GM19351 (cell line): ENCODE results near the gene NELFB.
"Not testable (repeated sequence)": the region's sequence is repeated elsewhere in the genome, so short reads cannot be mapped to it uniquely, and the experiment has no call there.

Experiments used
- ATAC-seq: cut with Tn5 transposase; IDR thresholded peaks from one replicate; pipeline ENCODE4 v1.9.1; 2021; ENCODE audit warnings: mild to moderate bottlenecking, moderate library complexity; ENCODE audit not compliant: unreplicated experiment

NELFB gene

DNA sequence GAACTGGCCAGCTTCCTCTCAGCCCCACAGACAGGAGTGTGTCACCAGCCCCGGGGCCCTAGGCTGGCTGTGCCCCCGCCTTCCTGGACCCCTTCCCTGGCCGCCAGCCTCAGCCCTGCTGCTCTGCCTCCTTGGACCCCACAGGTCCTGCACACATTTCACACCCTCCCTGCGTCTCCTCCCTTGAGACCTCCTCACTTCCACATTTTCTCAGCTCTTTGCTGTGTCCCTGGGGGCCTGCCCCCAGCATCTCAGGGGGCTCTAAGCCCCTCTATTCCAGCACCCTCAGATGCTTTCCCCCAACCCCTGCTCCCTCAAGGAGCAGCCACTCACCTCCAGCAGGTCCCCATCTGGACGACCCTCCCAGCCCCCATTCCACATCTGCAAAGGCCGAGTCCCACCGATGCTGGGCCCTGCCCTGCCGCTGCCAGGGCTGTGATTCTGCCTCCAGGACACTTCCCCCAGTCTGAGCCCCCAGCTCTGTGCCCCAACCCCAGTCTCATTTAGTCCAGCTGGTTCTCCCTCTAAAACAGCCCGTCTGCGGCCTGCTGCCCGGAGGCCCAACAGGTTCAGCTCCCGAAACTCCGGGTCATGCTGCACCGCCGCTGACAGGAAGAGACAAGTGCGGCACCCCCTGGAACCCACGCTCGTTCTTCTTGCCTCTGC, 20.2 kb upstream of the NELFB start:
- ATAC-seq = no peak

DNA sequence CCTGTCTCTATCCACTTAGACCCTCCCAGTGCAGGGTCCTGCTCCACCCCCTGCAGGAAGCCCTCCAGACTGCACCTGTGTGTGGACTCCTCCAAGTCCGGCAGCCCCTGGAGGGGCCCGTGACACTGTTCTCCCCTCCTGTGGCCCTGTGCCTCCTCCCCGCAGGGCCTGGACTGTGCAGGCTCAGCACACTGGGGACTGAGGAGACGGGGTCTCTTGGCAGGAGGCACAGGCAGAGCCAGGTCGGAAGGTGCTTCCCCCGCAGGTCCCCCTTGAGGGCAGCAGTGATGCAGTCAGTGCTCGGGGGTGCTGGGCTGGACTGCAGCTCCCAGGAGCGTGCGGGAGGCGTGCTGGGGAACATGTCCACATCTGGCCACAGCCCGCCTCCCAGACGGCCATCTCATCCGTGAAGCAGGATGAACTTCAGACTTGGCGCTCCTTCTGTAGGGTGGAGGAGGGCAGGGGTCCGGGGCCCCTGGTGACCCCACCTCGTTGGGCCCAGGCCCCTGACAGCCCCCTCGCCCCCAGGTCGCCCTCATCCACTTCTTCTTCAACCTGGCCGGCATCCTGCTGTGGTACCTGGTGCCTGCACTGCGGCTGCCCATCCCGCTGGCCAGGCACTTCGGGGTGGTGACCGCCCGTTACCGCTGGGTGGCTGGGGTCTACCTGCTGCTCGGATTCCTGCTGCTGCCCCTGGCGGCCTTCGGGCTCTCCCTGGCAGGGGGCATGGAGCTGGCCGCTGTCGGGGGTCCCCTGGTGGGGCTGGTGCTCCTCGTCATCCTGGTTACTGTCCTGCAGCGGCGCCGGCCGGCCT, 19.5 kb upstream of the NELFB start:
- ATAC-seq = no peak

DNA sequence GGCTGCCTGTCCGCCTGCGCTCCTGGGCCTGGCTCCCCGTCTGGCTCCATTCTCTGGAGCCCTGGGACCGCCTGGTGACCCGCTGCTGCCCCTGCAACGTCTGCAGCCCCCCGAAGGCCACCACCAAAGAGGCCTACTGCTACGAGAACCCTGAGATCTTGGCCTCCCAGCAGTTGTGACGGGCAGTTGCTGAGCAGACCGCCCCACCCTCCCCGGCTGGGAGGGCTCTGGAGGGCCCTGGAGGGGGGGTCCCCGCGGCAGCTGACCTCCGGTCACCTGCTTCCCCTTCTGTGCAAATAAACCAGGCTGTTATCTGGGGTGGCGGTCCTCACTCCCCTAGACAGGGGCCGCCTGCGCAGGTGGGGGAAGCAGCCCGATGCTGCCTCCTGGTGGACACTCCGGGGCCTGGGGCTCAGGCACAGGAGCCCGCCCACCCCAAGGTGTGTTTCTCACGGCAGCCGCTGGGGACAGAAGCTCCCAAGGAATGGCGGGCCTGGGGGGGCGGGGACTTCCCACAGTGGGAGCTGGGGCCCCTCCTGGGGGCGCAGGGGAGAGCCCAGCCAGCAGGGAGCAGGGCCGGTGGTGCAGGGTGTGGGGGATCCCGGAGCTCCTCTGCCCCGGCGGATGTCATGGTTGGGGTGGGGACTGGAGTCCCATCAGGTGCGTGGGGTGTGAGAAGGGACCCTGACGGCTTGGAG, 18.7 kb upstream of the NELFB start:
- peak; percentile 28 for ATAC-seq

DNA sequence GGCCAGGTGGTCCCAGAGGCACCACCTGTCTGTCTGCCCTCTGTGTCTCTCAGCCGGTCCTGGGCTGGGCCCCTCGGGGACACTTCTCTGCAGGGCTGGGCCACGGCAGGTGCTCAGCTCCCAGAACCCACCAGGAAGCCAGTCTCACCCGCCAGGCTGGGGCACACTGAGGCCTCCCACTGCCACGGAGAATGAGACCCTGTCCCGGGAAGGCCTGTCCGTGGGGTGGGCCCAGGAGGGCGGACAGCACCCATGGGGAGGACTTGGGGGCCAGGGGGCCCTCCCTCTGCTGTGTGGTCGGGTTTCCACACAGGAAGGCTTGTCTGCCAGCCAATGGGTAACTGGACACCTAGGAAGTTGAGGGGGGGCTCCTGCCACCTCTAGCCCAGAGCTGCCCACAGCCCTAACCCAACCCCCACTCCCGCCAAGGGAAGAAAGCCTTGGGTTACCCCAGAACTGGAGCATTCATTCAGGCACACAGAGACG, 18.1 kb upstream of the NELFB start:
- no peak for ATAC-seq

DNA sequence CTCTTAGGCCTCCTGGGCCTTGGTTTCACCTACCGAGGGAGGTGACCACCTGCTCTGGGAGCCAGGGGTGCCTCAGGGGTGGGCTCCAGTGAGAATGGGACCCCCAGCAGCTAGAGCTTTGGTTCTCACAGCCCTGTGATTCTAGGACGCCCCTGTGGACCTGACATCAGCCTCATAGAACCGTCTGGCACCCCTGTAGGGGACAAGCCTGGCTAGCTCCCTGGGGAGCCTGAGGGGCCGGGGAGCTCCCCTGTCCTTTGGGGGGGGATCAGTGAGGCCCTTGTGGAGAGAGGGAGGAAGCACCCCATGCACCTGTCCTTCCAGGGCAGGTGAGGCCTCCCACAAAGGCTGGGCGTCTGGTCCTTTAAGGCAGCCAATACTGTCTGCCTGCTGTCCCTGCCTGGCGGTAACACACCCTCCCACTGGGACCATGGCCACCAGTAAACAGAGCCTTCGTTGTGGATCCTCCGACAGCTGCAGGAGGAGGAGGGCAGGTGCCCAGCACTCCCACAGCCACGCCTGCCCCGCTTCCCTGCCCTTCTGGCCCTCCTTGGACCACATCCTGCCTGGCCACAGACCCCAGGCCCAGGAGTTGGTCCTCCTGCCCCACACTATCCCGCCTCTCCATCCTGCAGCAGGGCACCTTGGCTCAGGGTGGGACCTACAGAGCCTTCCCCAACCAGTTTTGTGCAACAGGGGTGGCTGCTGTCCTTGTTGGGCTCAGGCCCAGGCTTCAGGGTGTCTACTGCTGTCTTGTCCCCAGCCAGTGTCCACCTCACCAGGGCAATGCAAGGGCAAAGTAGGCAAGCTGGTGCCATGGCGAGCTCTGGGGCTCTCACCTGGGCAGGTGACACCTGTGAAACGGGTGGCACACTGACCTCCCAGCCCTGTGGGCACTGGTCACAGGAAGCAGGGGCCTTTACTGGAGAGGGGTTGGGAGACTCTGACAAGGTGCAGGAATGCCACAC, 17.1 kb upstream of the NELFB start:
- no peak for ATAC-seq

DNA sequence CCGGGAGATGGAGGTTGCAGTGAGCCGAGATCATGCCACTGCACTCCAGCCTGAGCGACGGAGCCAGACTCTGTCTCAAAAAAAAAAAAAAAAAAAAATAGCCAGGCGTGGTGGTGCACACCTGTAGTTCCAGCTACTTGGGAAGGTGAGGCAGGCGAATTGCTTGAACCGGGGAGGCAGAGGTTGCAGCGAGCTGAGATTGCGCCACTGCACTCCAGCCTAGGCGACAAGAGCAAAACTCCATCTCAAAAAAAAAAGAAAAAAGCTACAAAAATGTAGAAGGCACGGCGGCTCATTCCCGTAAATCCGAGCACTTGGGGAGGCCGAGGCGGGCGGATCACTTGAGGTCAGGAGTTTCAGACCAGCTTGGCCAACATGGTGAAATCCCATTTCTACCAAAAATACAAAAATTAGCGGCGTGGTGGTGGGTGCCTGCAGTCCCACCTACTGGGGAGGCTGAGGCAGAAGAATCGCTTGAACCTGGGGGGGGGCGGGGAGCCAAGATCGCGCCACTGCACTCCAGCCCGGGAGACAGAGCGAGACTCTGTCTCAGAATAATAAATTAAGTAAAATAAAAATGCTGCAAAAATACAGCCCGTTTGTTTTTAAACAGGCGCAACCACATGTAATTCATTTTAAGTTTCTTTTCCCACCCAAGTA, 15.5 kb upstream of the NELFB start:
- ATAC-seq = not testable (repeated sequence)

DNA sequence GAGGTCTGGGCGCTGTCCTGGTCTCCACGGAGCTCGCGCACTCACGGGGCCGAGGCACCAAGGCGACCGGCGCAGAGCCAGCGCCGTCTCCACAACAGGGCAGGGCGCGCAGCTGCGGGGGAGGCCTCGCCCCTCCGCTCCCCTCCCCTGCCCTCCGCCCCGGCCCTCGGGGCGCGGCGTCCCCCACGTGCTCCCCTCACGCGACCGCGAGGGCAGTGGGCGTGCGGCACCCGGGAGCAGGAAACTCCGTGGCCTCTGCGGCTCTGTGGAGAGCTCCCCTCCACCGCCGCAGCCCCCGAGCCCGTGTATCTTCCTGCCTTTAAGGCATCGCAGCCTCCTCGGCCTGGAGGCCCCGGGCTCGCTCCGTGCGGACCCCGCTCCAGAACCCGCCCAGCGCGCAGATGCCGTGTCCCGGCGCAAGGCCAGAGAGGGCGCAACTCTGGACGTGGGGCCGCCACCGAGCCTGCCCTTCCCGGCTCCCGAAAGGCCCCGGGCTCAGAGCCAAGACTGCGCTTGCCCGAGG, 14.7 kb upstream of the NELFB start:
- peak; percentile 24 for ATAC-seq

DNA sequence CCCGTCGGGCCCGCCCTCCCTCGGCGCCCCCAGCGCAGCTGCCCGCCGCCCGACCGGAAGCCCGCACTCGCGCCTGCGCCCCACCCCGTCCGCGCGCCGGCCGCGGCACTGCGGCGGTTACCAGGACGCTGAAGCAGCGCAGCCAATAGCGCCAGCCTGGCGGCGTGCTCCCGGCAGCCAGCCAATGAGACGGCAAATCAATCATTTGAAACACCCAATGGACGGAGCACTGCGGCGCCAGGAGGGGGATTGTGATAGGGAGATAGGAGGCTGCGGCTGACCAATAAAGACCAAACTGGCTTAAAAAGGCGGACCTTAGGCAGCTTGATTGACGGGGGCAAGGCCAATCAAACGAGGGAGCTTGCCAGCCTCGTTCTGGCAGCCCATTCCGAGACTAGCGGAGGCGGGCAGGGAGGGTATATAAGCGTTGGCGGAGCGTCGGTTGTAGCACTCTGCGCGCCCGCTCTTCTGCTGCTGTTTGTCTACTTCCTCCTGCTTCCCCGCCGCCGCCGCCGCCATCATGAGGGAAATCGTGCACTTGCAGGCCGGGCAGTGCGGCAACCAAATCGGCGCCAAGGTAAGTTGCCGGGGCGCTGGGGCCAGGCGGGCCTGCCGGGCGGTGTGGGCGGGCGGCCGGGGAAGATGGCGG, 14.2 kb upstream of the NELFB start, which contains the start of gene TUBB4B:
TUBB4B (plus strand) TSS at position 447 of the 649 bp plus-strand sequence; CDS start at position 521, 74 bp downstream.
- peak; percentile 73 for ATAC-seq

DNA sequence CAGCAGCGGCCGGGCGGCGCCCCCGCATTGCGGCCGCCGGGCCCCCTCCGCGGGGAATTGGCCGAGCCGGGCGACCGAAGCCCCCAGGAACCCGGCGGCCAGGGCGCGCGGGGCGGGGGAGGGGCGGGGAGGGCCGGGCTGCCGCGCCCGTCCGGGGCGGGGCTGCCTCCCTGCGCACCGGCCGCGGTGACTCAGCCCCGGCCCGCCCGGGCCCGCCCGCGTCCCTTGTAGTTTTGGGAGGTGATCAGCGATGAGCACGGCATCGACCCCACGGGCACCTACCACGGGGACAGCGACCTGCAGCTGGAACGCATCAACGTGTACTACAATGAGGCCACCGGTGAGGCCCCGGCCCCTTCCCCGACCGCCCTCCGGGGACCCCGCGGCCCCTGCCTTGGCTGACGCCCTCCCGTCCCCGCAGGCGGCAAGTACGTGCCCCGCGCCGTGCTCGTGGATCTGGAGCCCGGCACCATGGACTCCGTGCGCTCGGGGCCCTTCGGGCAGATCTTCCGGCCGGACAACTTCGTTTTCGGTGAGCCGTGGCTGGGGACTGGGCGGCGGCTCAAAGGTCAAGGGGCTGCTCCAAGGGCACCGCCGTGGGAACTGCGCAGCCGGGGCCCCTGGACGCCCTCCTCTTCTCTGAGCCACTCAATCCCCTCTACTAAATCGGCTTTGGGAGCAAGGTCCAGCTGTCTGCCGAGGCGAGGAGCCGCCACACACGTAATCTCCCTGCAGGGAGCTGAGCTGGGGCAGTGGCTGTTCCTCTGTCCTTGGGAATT, 13.4 kb upstream of the NELFB start:
- peak; percentile 13 for ATAC-seq

DNA sequence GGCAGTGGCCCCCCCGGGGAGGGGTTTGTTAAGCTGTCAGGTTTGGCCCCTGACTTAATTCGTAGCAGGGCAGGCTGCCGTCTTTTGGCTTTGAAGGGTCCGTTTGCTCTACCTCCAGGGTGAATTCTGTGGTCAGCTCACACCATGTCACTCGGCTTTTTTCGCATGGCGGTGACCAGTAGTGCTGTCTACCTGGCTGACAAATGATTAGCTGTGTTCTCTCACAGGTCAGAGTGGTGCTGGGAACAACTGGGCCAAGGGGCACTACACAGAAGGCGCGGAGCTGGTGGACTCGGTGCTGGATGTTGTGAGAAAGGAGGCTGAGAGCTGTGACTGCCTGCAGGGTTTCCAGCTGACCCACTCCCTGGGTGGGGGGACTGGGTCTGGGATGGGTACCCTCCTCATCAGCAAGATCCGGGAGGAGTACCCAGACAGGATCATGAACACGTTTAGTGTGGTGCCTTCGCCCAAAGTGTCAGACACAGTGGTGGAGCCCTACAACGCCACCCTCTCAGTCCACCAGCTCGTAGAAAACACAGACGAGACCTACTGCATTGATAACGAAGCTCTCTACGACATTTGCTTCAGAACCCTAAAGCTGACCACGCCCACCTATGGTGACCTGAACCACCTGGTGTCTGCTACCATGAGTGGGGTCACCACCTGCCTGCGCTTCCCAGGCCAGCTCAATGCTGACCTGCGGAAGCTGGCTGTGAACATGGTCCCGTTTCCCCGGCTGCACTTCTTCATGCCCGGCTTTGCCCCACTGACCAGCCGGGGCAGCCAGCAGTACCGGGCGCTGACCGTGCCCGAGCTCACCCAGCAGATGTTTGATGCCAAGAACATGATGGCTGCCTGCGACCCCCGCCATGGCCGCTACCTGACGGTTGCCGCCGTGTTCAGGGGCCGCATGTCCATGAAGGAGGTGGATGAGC, 12.6 kb upstream of the NELFB start:
- ATAC-seq = no peak

DNA sequence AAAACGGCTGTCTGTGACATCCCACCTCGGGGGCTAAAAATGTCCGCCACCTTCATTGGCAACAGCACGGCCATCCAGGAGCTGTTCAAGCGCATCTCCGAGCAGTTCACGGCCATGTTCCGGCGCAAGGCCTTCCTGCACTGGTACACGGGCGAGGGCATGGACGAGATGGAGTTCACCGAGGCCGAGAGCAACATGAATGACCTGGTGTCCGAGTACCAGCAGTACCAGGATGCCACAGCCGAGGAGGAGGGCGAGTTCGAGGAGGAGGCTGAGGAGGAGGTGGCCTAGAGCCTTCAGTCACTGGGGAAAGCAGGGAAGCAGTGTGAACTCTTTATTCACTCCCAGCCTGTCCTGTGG, 11.9 kb upstream of the NELFB start:
- ATAC-seq = not testable (repeated sequence)

DNA sequence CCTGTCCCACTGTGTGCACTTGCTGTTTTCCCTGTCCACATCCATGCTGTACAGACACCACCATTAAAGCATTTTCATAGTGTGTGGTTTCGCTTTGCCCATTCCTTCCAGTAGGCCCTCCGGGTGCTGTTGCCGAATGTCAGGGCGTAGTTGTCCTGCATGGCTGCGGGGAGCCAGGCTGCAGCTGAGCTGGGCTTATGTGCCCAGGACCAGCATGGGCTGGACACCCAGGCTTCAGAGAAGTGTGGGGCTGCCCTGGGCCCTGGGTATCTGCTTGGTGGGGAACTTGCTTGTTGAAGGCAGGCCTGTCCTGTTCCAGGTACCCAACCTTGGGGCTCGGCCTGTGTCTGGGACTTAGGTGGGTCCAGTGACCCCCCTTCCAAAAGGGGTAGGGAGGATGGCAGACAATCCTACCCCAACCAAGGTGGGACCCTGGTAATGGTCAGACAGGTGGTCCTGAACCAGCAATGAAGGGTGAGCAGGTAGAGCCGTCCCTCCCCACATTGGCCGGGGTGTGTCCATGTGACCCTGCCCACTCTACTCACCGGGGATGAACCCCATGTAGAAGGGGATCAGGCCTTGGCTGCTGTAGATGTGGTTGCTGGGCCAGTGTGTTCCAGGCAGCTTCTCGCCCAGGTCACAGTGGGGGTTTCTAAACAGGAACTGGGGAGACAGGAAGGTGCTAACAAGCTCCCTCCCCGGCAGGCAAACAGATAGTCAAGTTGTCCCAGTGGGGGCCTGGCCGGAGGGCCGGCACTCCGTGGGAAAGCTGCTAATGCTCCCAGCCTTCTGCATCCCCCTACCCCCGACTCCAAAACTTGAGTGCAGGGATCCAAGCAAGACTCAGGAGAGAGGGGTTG, 11.3 kb upstream of the NELFB start:
- ATAC-seq = no peak

DNA sequence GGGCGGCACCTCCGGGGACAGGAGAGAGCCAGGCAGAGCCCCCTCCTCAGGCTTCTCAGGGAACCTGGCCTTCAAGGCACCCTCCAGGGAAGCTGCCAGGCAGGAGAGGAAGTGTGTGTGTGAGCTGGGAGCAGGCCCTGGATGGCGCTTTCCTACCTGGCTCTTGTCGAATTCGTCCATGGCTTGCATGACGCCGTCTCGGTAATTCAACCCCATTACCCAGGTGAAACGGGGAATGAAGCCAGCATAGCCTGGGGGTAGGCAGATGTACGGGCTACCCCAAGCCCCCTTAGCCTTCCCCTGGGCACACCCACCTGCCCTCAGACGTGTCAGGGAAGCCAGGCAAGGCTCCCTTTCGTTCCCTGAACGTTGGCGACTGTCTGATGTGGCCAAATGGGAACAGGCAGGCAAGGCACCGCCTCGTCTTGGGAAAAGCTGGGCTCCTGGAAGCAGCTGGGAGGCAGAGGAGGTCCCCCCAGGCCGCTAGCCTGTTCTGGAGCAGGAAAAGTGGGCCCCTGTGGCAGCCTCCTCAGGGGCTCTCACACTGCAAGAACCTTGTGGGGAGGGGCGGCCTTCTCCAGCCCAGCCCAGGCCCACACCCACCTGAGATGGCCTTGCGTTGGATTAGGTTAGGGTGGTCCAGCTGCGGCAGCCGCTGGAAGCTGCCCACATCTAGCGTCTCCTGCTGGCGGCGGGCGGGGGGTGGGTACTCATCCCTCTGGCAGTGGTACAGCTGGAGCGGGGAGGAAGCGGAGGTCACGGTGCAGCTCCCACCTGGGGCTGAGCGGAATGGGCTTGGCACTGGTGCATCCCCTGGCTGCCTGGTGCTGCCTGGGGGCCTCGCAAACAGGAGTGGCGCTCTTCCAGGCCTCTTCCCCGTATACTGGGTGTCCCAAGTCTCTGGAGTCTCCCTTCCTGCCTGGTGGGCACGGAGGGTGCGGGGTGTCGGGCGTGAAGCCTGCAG, 10.4 kb upstream of the NELFB start:
- ATAC-seq = no peak

DNA sequence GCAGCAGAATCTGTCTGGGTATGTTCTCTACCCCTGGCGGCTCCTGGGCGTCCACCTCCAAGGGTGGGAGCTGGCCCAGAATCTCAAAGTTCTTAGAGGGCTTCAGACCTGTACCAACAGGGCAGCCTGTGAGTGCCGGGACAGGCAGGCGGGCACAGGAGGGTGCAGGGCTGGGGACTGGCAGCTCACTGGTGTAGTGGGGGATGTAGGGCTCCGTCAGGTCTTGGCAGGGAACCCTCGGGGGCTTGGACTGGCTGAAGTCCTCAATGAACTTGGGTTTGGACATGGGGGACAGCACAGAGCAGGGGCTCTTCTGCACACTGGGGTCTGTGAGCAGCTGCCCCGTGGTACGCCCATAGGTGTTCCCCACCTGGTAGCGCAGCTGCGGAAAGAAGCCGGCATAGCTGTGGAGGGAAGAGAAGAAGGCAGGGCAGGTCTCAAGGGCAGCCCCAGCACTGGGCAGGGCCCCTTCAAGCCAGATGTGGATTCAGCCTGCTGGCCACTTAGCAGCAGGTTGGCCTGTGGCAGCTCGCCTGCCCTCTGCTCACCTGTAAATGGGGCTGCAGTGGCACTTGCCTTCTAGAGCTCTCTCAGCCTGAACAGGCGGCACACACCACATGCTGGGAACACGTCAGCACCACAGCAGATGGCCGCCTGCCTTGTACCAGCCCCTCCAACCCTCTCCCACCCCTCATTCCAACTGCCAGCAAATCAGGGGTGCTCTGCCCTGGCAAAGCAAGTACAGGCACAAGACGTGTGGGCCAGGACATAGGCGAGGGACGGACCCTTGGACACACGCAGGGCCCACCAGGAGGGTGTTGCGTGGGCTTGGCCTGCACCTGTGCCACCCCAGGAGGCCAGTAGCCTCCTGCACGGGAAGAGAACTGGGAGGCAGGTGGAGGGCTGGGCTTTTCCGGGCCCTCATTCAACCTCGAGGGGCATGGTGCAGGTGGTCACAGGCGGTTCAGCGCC, 9.4 kb upstream of the NELFB start:
- ATAC-seq = no peak
